Caco-2 (cell line): ENCODE results near the gene IDH2. TPM values are rescaled to one million over a fixed set of nuclear protein-coding genes. Genes with fewer than 3 reads are reported as not detected.

ENCODE experiments used
- BruUV-seq: library from RNA; stranded (reverse); fragments of 400-500 nt; replicated peaks from 2 replicates; lab custom pipeline; 2021; lab: Mats Ljungman, UMichigan
- CTCF ChIA-PET: fragments of 300-600 bp; sonication (Branson Sonifier 250); formaldehyde crosslinking; loops from one replicate; lab custom pipeline; 2022; ENCODE audit warnings: antibody characterized with exemption; lab: Charles Lee
- POLR2A ChIA-PET: fragments of 300-600 bp; sonication (Branson Sonifier 250); formaldehyde crosslinking; loops from one replicate; lab custom pipeline; 2022; ENCODE audit warnings: antibody characterized with exemption; lab: Charles Lee
- DNase-seq, 2 experiments: peaks; one replicate each; pipeline versions ENCODE4 v3.0.0 to v3.0.0-alpha.2; 2020 to 2022
- H3K27me3 ChIP-seq: replicated peaks from 2 replicates; pipeline ENCODE4 v1.6.0; 2011; ENCODE audit warnings: low read length; ENCODE audit not compliant: control insufficient read depth, insufficient read depth
- H3K36me3 ChIP-seq: 2 replicates; pipeline ENCODE4 v1.5.1; 2011; ENCODE audit warnings: low read length; ENCODE audit not compliant: control insufficient read depth, insufficient read depth
- H3K4me1 ChIP-seq: fragments of 250-450 bp; sonication (Bioruptor Pico); 2 replicates; pipeline ENCODE4 v1.5.1; 2020; ENCODE audit warnings: mild to moderate bottlenecking
- H3K4me3 ChIP-seq: 2 replicates; pipeline ENCODE4 v1.5.1; 2011; ENCODE audit warnings: low read depth, mild to moderate bottlenecking, control low read depth, low read length
- H3K9me3 ChIP-seq: fragments of 250-450 bp; sonication (Bioruptor Pico); 2 replicates; pipeline ENCODE4 v1.5.1; 2020; ENCODE audit warnings: mild to moderate bottlenecking, moderate library complexity
- H3K27ac Mint-ChIP-seq: one replicate; pipeline ENCODE4 v1.8.0; 2022; ENCODE audit warnings: mixed read lengths; ENCODE audit not compliant: unreplicated experiment
- H3K27me3 Mint-ChIP-seq: one replicate; pipeline ENCODE4 v1.8.0; 2022; ENCODE audit warnings: mixed read lengths; ENCODE audit not compliant: insufficient read depth, unreplicated experiment
- H3K36me3 Mint-ChIP-seq: one replicate; pipeline ENCODE4 v1.8.0; 2022; ENCODE audit warnings: mild to moderate bottlenecking, mixed read lengths; ENCODE audit not compliant: insufficient read depth, unreplicated experiment
- H3K4me1 Mint-ChIP-seq: one replicate; pipeline ENCODE4 v1.8.0; 2022; ENCODE audit warnings: low read depth, mixed read lengths; ENCODE audit not compliant: unreplicated experiment
- H3K4me3 Mint-ChIP-seq: one replicate; pipeline ENCODE4 v1.8.0; 2022; ENCODE audit warnings: mild to moderate bottlenecking, moderate library complexity, mixed read lengths; ENCODE audit not compliant: unreplicated experiment
- H3K9me3 Mint-ChIP-seq: one replicate; pipeline ENCODE4 v1.8.0; 2022; ENCODE audit warnings: mixed read lengths; ENCODE audit not compliant: unreplicated experiment
- CTCF ChIP-seq, 2 experiments: fragments of 200-600 bp in 1 of 2; IDR thresholded peaks; 1 replicate in 1 of 2; 2 replicates in 1 of 2; pipeline versions ENCODE4 v1.5.1 to v1.8.0; 2011 to 2022; ENCODE audit warnings: antibody characterized with exemption in 1 of 2, control low read depth in 1 of 2, inconsistent platforms in 1 of 2, low read depth in 1 of 2, low read length in 1 of 2, mild to moderate bottlenecking in 1 of 2, moderate library complexity in 1 of 2; ENCODE audit not compliant: insufficient read depth in 1 of 2, severe bottlenecking in 1 of 2, unreplicated experiment in 1 of 2
- intact Hi-C: fragments of 100-400 bp; cut with micrococcal nuclease; formaldehyde crosslinking; loops from one replicate; pipeline ENCODE4 v1.10.0; 2022; ENCODE audit not compliant: unreplicated experiment
- total RNA-seq: library from RNA; stranded (reverse); gene quantifications from 2 replicates; pipeline ENCODE4 v1.2.3, GENCODE V29; 2022

The IDH2 gene
- total RNA-seq, 1 experiment from 2014 or later: 28.7 TPM

GRCh38 chr15:90145761-90146160 lies 43.5 kb upstream of the IDH2 start:
- no peak for DNase-seq
- H3K36me3 Mint-ChIP-seq: no peaks in the 10 kb centered on the region
- H3K9me3 ChIP-seq: no peaks in the 10 kb centered on the region
- H3K4me3 Mint-ChIP-seq: no peak overlapping the region
- H3K4me1 ChIP-seq: peaks cover 15% of the 10 kb centered on the region
- H3K27ac Mint-ChIP-seq: no peak overlapping the region
- ChIA-PET POLR2A (no interaction called here), CTCF (no interaction called here)
- peaks cover 19% of the 10 kb centered on the region for H3K4me1 Mint-ChIP-seq
- BruUV-seq: no TSS peak
- H3K27me3 Mint-ChIP-seq: no peaks in the 10 kb centered on the region
- no peak overlapping the region for H3K4me3 ChIP-seq
- no peak for TF ChIP-seq CTCF (IDR thresholded peaks at IDR 0.05; ENCODE audit: insufficient read depth in 1 of 2, low read depth in 1 of 2, low read length in 1 of 2, severe bottlenecking in 1 of 2, unreplicated experiment in 1 of 2)
- no peaks in the 10 kb centered on the region for H3K9me3 Mint-ChIP-seq
- H3K27me3 ChIP-seq: no peaks in the 10 kb centered on the region
- intact Hi-C loops: no loop called here
- no peaks in the 10 kb centered on the region for H3K36me3 ChIP-seq

- Mint-ChIP-seq H3K27ac (no peak overlapping the region), H3K4me1 (peaks cover 19% of the 10 kb centered on the region), H3K9me3 (no peaks in the 10 kb centered on the region), H3K27me3 (no peaks in the 10 kb centered on the region), H3K36me3 (no peaks in the 10 kb centered on the region), H3K4me3 (no peak overlapping the region)
- no TSS peak for BruUV-seq
- ChIA-PET CTCF (interaction anchor here (0.7 kb wide), 1 partner anchor 247 kb away, joined by 4 read pairs; no protein-coding TSS in a partner anchor), POLR2A (no interaction called here)
- H3K4me3 ChIP-seq: no peak overlapping the region
- no peaks in the 10 kb centered on the region for H3K9me3 ChIP-seq
- H3K36me3 ChIP-seq: no peaks in the 10 kb centered on the region
- intact Hi-C loops: no loop called here
- no peak for TF ChIP-seq CTCF (IDR thresholded peaks at IDR 0.05; ENCODE audit: insufficient read depth in 1 of 2, low read depth in 1 of 2, low read length in 1 of 2, severe bottlenecking in 1 of 2, unreplicated experiment in 1 of 2)
- DNase-seq: no peak
- no peaks in the 10 kb centered on the region for H3K27me3 ChIP-seq
- H3K4me1 ChIP-seq: peaks cover 15% of the 10 kb centered on the region
These were observed 43.0 kb upstream of the IDH2 start for GRCh38 chr15:90145259-90145658.

GRCh38 chr15:90143166-90143655 lies 40.9 kb upstream of the IDH2 start:
- H3K27ac Mint-ChIP-seq: no peak overlapping the region
- Histone ChIP-seq H3K4me1 (no peaks in the 10 kb centered on the region), H3K4me3 (no peak overlapping the region), H3K9me3 (0 out of 2 replicates have a peak, but pooled peaks cover 4% of the 10 kb centered on the region), H3K27me3 (no peaks in the 10 kb centered on the region), H3K36me3 (no peaks in the 10 kb centered on the region)
- H3K36me3 Mint-ChIP-seq: no peaks in the 10 kb centered on the region
- peak; percentile 83 to 88 for DNase-seq
- ChIA-PET CTCF (interaction anchor here (0.6 to 2.8 kb wide), 9 partner anchors 9 to 470 kb away, joined by 3 to 39 read pairs (median 5); partner anchors contain the start of genes CIB1 and GDPGP1), POLR2A (interaction anchor here (1.1 kb wide), 1 partner anchor 90 kb away, joined by 5 read pairs; the partner anchor contains the start of gene CIB1)
- intact Hi-C loops: loop anchor here (1.0 to 5.0 kb wide), 2 partner anchors 78 to 144 kb away; no protein-coding TSS in a partner anchor
- H3K4me1 Mint-ChIP-seq: peaks cover 7% of the 10 kb centered on the region
- H3K4me3 Mint-ChIP-seq: no peak overlapping the region
- no TSS peak for BruUV-seq
- no peaks in the 10 kb centered on the region for H3K27me3 Mint-ChIP-seq
- H3K9me3 Mint-ChIP-seq: no peaks in the 10 kb centered on the region
- TF ChIP-seq CTCF (IDR thresholded peaks at IDR 0.05; ENCODE audit: insufficient read depth in 1 of 2, low read depth in 1 of 2, low read length in 1 of 2, severe bottlenecking in 1 of 2, unreplicated experiment in 1 of 2): peak; percentile 79 to 91
